SKM-1 treated with dmso at 0.1 percent for 144 hours (cell line): ENCODE measurements around the gene CNGA2.
"Not testable (repeated sequence)": the region's sequence is repeated elsewhere in the genome, so short reads cannot be mapped to it uniquely, and the experiment has no call there.

Experiments
- DNase-seq: peaks from one replicate; lab custom pipeline; 2025; ENCODE audit not compliant: unreplicated experiment; lab: John Stamatoyannopoulos, UW

Gene CNGA2

GRCh38 chrX:151734446-151734845 lies at the start of gene CNGA2:
Gene CNGA2, plus strand, starts transcription at chrX:151734746. Its CDS starts 3,738 bp downstream, at chrX:151738484.
- no peak for DNase-seq

GRCh38 chrX:151687635-151688034 lies 46.9 kb upstream of the CNGA2 start:
- DNase-seq: no peak

DNA sequence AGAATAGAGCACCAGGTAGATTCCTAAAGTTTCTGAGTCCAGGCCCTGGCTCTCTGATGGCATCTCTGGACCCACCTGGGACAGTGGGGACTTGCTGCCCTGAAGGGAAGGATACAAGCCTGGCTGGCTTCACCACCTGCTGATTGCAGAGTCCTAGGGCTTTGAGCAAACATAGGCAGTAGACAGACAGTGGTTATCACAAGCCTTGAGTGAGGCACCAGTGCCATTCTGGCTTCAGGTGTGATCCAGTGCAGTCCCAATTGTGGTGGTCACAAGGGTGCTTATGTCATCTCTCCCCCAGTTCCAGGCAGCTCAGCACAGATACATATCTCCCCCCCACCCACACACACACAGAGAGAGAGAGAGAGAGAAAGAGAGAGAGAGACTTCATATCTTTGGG lies 45.9 kb upstream of the CNGA2 start:
- no peak for DNase-seq

- no peak for DNase-seq
Observed at GRCh38 chrX:151692825-151693224, 41.7 kb upstream of the CNGA2 start.

GRCh38 chrX:151694121-151694520 lies 40.4 kb upstream of the CNGA2 start:
- no peak for DNase-seq

DNA sequence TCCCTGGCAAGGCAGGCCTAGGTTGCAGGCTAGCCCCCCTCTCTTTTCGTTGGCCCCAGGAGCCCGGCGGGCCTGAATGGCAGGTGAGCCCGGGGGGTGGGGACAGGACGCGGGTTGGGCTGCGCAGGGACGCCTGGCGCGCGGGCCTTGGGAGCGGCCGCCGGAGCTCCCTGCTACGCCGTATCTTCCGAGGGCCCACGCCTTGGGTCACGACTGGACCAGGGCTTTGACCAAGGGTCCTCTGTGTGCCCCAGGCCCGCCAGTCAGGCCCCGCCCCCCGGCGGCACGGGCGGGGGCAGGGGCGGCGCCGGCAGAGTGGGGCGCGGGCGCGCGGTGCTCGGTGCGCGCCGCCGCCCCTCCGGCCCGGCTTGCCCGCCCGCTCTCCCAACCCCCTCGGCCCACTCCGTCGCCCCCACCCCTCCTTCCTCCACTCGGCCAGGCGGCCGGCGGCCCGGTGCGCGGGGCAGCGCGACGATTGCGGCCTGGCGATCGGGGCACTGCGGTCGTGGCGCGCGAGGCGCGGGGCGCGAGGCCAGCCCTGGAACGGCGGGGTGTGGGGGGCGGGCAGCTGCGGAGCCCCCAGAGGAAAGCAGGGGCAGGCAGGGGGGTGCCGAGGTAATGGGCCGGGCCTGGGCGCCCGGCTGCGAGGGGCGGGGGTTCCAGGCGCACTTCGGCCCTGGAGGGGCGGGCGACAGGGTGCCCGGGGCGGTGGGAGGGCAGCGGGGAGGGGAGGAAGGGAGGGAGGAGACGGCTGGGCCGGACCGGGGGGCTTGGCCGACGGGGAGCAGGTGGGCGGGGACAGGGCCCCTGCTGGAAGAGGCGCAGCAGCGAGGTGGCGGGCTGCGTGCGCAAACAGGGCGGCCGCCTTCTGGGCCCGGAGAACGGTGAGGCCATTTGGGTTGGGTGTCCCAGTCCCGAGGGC lies 39.6 kb upstream of the CNGA2 start, which contains the start of gene PRRG3:
PRRG3 (plus strand) TSS at position 798 of the 922 bp plus-strand sequence. CDS start 3,357 bp downstream, outside the sequence.
- no peak for DNase-seq

- no peak for DNase-seq
Observed at GRCh38 chrX:151695583-151696340, 38.8 kb upstream of the CNGA2 start.

DNA sequence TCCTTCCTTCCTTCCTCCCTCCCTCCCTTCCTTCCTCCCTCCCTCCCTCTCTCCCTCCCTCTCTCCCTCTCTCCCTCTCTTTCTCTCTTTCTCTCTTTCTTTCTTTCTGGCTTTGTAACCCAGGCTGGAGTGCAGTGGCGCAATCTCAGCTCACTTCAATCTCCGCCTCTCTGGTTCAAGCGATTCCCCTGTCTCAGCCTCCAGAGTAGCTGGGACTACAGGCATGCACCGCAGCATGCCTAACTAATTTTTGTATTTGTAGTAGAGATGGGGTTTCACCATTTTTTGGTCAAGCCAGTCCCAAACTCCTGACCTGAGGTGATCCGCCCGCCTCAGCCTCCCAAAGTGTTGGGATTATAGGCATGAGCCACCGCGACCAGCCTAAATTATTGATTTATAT lies 37.5 kb upstream of the CNGA2 start:
- DNase-seq: not testable (repeated sequence)

DNA sequence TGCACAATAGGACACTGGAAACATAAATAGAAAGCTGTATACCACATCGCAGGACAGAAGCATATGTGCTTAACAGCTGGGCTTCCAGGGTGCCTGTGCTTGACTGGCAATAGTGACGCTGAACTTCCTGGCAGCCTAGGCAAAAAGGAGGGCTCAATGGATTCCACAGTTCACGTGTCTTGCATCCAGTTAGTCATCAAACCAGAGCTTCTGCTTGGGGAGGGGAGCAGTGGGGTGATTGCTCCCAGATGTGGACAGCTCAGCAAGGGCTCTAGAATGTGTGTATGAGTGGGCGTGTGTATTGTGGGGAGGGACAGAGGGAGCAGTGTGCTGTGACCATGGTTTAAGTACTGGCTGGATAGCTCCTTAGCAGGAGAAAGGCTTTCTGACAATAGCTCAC lies 37.0 kb upstream of the CNGA2 start:
- DNase-seq: no peak

GRCh38 chrX:151698485-151698884 lies 36.1 kb upstream of the CNGA2 start:
- no peak for DNase-seq

GRCh38 chrX:151699746-151700145 lies 34.8 kb upstream of the CNGA2 start:
- no peak for DNase-seq

GRCh38 chrX:151700581-151700980 lies 34.0 kb upstream of the CNGA2 start:
- DNase-seq: no peak

- no peak for DNase-seq
Observed at GRCh38 chrX:151701071-151701470, 33.5 kb upstream of the CNGA2 start.

DNA sequence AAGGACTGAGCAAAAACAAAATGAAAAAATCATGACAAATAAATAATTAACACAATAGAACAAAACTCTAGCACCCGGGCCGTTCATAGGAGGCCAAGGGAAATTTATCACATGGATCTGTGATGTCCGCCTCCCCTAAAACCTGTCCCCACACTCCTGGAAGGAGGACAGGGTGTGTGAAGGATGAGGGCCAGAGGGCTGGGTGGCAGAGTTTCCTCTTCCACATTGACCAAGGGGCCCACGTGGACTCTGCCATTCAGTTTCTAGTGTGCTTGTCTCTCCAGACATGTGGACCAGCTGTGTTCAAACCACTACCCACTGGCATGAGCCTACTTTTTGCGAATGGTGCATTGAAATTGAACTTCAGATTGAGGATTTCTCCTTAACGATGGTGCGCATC lies 33.0 kb upstream of the CNGA2 start:
- no peak for DNase-seq

GRCh38 chrX:151702026-151702714 lies 32.4 kb upstream of the CNGA2 start:
- no peak for DNase-seq

DNA sequence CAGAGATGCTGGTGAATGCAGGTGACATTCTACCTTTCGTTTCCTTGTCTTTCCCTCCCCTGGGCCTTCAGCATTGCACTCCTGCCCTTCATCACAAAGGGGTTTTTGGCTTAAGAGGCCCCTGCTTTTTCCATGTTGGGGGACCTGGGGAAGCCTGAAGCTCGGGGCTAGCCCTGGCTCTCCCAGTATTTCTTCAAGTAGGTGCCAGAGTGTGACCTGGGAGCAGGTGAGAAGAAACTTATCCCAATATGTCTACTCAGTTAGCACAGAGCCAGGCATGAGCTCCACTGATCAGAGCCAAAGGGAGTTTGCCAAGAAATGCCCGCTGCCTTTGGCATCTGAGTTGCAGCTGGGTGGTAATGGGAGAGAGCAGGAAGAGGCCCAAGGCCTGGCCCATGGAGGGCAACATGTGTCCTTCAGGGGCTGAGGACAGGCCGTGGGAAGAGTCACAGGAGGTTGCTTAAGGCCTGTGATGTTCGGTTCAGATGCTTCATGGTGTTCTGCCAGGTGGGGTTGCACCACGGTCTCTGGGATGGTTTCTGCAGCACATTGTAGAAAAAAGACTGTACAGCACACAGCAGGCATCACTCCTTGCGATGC lies 31.7 kb upstream of the CNGA2 start:
- DNase-seq: no peak

GRCh38 chrX:151703487-151703886 lies 31.1 kb upstream of the CNGA2 start:
- DNase-seq: no peak

- no peak for DNase-seq
Observed at GRCh38 chrX:151704041-151704663, 30.4 kb upstream of the CNGA2 start.

- DNase-seq: no peak
Observed at GRCh38 chrX:151708821-151709220, 25.7 kb upstream of the CNGA2 start.

DNA sequence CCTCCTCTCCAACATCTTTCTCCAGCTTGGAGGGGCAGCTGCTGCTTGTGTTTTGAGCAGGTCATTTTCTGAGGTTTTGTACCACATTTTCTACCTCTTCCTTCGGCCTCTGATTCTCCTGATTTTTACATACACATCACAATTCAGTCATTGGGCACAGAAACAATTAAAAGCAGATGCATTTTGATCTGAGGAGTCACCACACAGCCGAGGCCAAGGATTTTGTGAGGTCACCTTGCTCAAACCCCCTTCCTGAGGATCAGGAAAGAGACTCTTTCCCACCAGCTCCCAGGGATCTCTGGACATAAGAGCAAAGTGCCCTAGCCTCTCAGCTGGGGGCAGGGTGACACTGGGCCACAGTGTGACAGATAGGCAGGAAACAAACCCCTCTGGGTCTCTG lies 24.1 kb upstream of the CNGA2 start:
- DNase-seq: no peak

DNA sequence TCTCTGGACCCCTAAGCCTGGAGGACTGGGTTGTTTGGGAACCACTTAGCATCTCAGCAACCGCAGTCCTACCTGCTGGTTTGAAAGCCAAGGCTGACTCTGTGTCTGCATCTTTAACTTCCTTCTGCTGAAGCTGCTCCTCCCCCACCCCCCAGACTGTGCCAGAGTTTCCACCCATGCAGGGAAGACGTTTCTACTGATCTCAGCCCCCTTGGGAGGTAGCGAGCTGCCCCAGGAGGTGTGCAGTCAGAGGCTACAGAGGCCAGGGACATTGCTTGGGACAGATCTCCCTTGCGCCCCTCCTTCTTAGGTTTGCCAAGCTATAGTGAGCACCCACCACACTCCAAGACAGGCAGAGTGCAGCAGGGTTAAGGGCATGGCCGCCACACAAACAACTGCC lies 23.4 kb upstream of the CNGA2 start:
- DNase-seq: no peak
